MM.1S (cell line): ENCODE data around the gene ENO1.

Source experiments
- CTCF ChIP-seq: fragments of 300-600 bp; sonication (generic); IDR thresholded peaks from 2 replicates; pipeline ENCODE4 v1.5.1; 2016; ENCODE audit warnings: antibody characterized with exemption, low read length, mixed read lengths
- EZH2 ChIP-seq: fragments of 300-600 bp; sonication (generic); optimal IDR thresholded peaks from 2 replicates; pipeline ENCODE3; 2017; ENCODE audit warnings: low read depth, mild to moderate bottlenecking, antibody characterized with exemption, low read length, mixed read lengths
- EZH2phosphoT487 ChIP-seq: fragments of 300-600 bp; sonication (generic); IDR thresholded peaks from 2 replicates; pipeline ENCODE4 v1.6.1; 2018; ENCODE audit warnings: antibody characterized with exemption, low read length

- peak; percentile 68 for TF ChIP-seq CTCF
- no peak for TF ChIP-seq EZH2phosphoT487
- TF ChIP-seq EZH2, result no peak
Measured at GRCh38 chr1:8848663-8849386, 29.7 kb downstream of the ENO1 start.
